Measurements from ENCODE around the gene JAK3. TPM values are rescaled to one million over a fixed set of nuclear protein-coding genes. Genes with fewer than 3 reads are reported as not detected.

Gene JAK3
- total and polyA plus RNA-seq, 10 of the 15 experiments (the other 5 are each of a cell fraction or from before 2014, with no cell fraction given) = 7.8 to 67.9 (median 33.3) TPM

- TF ChIP-seq STAT3 (IDR thresholded peaks at IDR 0.05; ENCODE audit: low read depth, low read length) = peak; percentile 100
These were observed at the start of gene JAK3 (continued) for GRCh38 chr19:17847538-17848366.

- ChIA-PET RAD21 (ENCODE audit: unreplicated experiment) (no interaction called here), CTCF (no interaction called here), POLR2A (no interaction called here), SMC1A (ENCODE audit: uncharacterized antibody, unreplicated experiment) (no interaction called here)
- H3K4me1 ChIP-seq (ENCODE audit: control insufficient read depth, insufficient read depth, low read length) = no peaks in the 10 kb centered on the region
- H3K79me2 ChIP-seq (ENCODE audit: control insufficient read depth, insufficient read depth, low read length) = no peaks in the 10 kb centered on the region
- H3K9ac ChIP-seq (ENCODE audit: control insufficient read depth, insufficient read depth, low read length) = no peak overlapping the region
- no peaks in the 10 kb centered on the region for H3K36me3 ChIP-seq (ENCODE audit: control insufficient read depth in 2 of 2, insufficient read depth in 2 of 2, low read length in 1 of 2)
- no peaks in the 10 kb centered on the region for H4K20me1 ChIP-seq (ENCODE audit: control insufficient read depth, insufficient read depth)
- intact Hi-C loops (cut with micrococcal nuclease; ENCODE audit: unreplicated experiment) (no loop called here), in situ Hi-C loops (cut with MboI) (no loop called here)
- H3K27me3 ChIP-seq (replicated peaks in 1 of 2; ENCODE audit: control insufficient read depth in 2 of 2, insufficient read depth in 2 of 2, low read length in 1 of 2) = no peaks in the 10 kb centered on the region; a peak in 1 of 4 replicates
- H3K4me3 ChIP-seq = no peak overlapping the region
- no peak overlapping the region for H3K4me2 ChIP-seq (ENCODE audit: control insufficient read depth, insufficient read depth)
- no peaks in the 10 kb centered on the region for H3K9me3 ChIP-seq (replicated peaks; ENCODE audit: control insufficient read depth, insufficient read depth, low read length)
- FAIRE-seq (no peak), DNase-seq (ENCODE audit: low read depth, low spot score) (no peak), ATAC-seq (no peak)
- 50% methylated on average over 9 of the region's 9 CpGs for WGBS (ENCODE audit: insufficient coverage, insufficient replicate concordance, low lambda C conversion rate, missing lambda C conversion rate)
- no peak overlapping the region for H3K27ac ChIP-seq (ENCODE audit: control insufficient read depth, insufficient read depth)
- H2AFZ ChIP-seq (ENCODE audit: control insufficient read depth, low read depth, low read length) = no peak overlapping the region
- no TSS peak for BruUV-seq (replicated peaks)
- no peak for TF ChIP-seq CHD2 (IDR thresholded peaks at IDR 0.05; ENCODE audit: borderline replicate concordance, low read depth, low read length)
- no peak for TF ChIP-seq RB1 (IDR thresholded peaks at IDR 0.05; ENCODE audit: borderline replicate concordance)
- TF ChIP-seq SIN3A (IDR thresholded peaks at IDR 0.05; ENCODE audit: low read depth, low read length) = no peak
- no peak for TF ChIP-seq ZNF687 (IDR thresholded peaks at IDR 0.05)
- TF ChIP-seq USF1 (IDR thresholded peaks at IDR 0.05; ENCODE audit: borderline replicate concordance, extremely low read length, insufficient read depth, low read depth, low read length) = no peak
- TF ChIP-seq MTA3 (IDR thresholded peaks at IDR 0.05; ENCODE audit: borderline replicate concordance, low read length) = no peak
- TF ChIP-seq, protein P1, sequence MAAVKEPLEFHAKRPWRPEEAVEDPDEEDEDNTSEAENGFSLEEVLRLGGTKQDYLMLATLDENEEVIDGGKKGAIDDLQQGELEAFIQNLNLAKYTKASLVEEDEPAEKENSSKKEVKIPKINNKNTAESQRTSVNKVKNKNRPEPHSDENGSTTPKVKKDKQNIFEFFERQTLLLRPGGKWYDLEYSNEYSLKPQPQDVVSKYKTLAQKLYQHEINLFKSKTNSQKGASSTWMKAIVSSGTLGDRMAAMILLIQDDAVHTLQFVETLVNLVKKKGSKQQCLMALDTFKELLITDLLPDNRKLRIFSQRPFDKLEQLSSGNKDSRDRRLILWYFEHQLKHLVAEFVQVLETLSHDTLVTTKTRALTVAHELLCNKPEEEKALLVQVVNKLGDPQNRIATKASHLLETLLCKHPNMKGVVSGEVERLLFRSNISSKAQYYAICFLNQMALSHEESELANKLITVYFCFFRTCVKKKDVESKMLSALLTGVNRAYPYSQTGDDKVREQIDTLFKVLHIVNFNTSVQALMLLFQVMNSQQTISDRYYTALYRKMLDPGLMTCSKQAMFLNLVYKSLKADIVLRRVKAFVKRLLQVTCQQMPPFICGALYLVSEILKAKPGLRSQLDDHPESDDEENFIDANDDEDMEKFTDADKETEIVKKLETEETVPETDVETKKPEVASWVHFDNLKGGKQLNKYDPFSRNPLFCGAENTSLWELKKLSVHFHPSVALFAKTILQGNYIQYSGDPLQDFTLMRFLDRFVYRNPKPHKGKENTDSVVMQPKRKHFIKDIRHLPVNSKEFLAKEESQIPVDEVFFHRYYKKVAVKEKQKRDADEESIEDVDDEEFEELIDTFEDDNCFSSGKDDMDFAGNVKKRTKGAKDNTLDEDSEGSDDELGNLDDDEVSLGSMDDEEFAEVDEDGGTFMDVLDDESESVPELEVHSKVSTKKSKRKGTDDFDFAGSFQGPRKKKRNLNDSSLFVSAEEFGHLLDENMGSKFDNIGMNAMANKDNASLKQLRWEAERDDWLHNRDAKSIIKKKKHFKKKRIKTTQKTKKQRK (IDR thresholded peaks at IDR 0.05; ENCODE audit: low read depth, low read length) = no peak
- TF ChIP-seq TBL1XR1 (IDR thresholded peaks at IDR 0.05; ENCODE audit: low read depth, low read length) = no peak
- TF ChIP-seq LARP7 (IDR thresholded peaks at IDR 0.05) = no peak
- no peak for TF ChIP-seq ZNF24 (IDR thresholded peaks at IDR 0.05)
- TF ChIP-seq ZBTB33 (IDR thresholded peaks at IDR 0.05) = no peak
These were observed 46.0 kb upstream of the JAK3 start for GRCh38 chr19:17893766-17894165.

Measured in GM12878 (cell line).